Measurements from ENCODE around the gene ZNF750.

The ZNF750 gene

DNA sequence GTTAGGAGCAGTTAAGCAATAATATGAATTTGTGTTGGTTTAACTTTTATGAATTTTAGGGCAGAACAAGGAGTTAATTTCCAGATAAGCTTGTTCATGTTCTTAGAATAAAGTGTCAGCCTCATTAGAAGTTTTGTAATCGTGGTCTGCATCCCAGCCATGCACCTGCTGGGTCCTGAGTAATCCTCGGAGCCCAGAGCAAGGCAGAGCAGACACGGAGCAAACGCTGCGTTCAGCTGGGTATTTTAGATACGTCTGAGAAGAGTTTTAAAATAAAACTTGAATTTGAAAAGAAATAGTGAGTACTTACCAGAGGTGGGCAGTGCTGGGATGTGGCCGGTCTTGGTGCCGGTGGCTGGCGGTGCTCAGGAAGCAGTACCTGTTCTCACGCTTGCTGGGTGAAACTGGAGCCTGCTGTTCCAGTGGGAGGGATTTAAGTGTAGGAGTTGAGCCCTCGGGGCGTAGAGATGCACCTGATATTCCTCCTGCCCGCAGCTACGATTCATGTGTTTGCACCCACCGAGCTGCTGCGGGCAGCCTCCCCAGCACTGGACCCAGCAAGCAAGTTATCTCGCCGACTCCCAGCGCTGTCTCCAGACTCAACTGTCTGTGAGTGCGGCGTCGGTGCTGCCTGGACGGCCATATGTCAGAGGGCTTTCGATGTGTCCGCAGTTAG is at the start of gene ZNF750:
TSS of gene ZNF750 (minus strand) at position 406 of the 676 bp plus-strand sequence. CDS start 7,568 bp downstream, outside the sequence.
- no peak for DNase-seq

DNA sequence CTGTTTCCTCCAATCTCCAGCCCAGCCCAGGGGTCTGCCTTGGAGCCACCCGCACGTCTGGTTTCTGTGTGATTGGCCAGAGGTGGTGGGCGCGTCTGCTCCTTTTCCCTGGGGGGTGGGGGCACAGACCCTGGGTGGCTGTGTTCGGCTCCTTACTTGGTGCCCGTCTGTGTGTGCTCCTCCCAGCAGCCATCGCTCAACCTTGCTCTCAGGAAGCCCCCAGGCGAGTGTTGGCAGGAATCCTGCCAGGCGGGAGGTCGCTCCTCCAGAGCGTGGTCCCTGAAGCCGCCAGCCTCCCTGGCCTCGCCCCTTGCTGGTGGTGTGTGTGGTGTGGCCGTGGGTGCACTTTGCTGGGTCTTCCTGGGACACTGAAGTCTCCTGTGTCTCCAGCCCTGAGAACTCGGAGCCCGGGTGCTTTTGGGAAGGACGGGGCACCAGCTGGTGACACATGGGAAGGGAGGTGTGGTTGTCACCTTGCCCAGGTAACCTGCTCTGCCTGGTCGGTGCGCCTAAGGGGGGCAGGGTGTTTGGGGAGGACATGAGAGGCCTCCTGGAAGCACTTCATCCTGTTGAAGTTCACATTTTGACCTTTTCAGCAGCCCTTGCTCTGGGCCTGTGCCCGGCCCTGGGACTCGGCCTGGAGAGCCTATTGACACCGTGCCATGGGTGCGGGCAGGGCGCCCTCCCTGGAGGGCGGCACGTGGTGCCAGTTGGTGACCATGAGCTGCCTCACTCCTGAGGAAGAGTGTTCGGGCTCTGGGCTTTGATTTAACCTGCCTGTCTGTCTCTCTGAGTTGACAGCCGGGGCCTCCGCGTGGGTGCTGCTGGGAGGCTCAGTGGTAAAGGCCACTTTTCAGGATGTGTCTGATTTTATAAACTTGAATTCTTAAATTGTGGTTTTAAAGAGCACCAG is 49.0 kb upstream of the ZNF750 start:
- DNase-seq = no peak

DNA sequence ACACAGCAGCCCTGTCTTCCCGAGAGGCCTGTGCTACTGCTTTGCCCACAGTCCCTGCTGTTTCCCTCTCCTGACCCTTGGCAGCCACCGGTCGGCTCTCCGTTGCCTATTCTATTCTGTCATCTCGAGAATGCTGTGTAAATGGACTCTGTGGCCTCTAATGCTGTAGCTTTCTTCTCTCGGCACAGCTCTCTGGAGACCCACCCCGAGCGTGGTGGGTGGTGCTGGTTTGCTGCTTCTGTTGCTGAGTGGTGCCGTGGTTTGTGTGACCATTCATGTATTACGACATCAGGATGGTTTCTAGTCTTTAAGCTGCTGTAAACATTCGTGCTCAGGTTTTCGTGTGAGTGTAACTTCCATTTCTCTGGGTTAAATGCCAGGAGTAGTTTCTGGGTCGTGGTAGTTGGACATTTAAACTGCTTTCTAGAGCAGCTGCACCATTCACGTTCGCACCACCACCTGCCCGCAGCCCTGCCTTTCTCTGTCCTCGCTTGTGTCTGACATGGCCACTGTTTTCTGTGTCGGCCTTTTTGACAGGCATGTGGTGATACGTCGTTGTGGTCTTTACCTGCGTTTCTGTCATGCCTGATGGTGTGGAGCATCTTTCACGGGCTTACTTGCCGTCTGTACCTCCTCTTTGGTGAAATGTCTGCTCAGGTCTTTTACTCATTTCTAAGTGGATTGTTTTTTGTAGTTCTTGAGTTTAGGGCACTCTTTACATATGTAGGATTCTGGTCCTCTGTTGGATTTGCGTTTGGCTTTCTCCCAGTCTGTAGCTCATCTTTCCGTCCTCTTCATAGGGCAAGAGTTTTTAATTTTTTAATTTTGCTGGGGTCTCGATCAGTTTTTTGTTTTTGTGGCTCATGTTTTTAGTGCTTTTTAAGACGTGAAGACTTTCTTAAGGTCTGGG is 47.7 kb upstream of the ZNF750 start:
- DNase-seq = no peak

DNA sequence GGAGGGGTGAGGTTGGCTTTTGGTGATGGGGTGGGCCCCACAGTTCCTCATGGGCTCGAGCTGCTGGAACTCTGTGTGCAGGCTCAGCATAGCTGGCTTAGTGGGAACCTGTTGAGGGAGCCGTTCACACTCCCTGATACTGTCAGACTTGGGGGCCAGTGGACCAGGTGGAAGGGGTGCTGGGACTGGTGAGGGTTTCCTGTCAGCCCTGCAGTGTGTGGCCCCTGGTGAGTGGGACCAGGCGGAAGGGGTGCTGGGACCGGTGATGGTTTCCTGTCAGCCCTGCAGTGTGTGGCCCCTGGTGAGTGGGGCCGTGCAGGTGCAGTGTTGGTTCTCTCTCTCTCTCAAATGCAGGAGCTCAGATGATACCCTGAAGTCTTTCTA is 45.1 kb upstream of the ZNF750 start:
- DNase-seq = no peak

GRCh38 chr17:82884341-82884969 is 44.6 kb upstream of the ZNF750 start:
- no peak for DNase-seq

DNA sequence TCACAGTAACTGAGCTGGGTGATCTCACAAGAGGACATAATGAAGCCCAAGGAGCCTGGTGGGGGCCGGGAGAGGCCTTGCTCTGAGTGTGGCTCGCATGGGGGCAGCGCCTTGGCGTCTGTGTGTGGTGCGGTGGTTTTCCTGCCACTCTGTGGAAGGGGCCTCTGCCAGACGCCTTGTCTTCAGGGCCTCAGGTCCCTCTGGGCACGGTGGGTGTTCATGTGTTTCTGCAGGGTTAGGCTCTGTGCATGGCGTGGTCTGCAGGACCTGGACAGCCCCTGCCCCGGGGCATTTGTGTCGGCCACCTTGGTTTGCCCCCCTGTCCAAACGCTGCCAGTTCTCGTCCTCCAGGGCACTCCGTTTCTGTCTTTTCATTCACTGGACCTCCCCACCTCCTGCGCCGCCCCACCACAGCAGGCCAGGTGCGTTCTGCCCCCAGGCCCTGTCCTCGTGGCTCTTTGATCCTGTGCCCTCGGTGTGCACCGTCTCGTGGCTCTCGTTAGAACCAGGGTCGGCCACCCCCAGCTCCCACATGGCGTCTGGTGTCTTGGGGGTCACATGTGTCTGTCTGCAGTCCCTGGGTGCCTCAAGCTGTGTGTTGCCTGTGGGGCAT is 43.7 kb upstream of the ZNF750 start:
- no peak for DNase-seq

DNA sequence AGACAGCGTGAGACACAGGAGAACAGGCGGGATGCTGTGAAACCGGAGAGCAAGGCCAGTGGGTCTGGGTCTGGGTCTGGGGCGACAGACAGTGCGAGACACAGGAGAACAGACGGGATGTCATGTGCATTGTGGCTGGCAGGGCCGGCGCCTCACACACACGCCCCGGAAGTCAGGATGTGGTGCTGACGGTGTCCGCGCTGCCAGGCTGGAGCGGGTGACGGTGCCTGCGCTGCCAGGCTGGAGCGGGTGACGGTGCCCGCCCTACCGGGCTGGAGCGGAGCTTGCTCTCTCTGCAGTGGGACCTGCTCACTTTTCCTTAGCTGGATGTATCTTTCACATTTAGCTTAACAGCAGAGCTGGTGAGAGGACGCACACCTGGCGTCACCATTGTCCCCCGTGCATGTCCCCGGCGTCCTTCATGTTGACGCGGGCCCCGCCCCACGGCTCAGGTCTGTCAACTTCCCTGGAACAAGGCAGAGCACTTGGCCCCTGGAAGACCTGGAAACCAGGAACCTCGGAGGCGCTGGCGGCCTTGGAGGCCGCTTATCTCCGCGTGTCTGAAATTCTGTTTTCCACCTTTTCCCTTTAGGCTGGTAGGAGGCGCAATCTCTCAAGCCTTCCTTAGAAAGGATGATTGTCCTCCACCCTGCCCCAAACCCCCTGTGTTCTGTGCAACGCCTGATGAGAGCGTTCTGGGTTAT is 43.0 kb upstream of the ZNF750 start:
- no peak for DNase-seq

GRCh38 chr17:82881900-82882714 is 42.3 kb upstream of the ZNF750 start:
- no peak for DNase-seq

GRCh38 chr17:82881324-82881823 is 41.6 kb upstream of the ZNF750 start:
- no peak for DNase-seq

GRCh38 chr17:82880620-82881323 is 41.0 kb upstream of the ZNF750 start:
- DNase-seq = no peak

- DNase-seq = no peak
Measured at GRCh38 chr17:82879241-82879640, 39.4 kb upstream of the ZNF750 start.

DNA sequence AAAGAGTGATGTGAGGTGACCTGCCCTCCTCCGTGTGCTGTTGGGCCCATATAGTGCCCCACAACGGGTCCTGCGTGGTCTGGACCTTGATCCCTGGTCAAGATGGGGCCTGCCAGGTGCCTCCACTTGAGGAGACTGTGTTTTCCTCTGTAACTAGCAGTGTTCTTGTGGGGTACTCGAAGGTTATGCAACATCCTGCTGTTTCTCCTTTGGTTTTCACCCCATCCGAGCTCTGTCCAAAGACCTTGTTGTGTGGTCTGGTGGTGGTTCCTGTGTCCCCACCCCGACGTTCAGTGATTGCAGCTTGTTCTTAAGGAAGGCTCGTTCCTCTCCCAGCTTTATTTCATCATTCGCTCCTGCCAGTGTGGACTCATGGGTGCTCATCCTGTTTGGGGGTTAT is 38.7 kb upstream of the ZNF750 start:
- no peak for DNase-seq

- peak; percentile 86 for DNase-seq
Measured at GRCh38 chr17:82876602-82877379, 37.0 kb upstream of the ZNF750 start.

DNA sequence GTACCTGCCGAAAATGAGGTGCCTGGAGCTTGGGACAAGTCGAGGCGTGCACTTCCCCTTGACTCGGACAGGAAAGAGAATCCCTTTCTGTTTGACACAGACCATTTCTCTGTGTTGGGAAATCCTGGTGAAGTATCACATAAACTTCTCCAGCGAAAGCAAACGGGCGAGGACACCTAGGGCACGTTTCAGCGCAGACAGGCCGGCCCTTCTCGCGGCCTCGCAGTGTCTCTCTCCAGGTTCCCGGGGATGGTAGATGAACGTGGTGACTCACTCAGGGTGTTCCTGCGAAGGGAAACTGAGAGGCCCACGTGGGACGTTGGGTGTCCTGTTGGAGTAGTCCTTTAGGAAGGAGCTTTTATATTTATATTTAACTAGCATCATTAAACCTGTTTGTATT is 36.3 kb upstream of the ZNF750 start:
- DNase-seq = no peak

GRCh38 chr17:82875407-82875856 is 35.6 kb upstream of the ZNF750 start:
- DNase-seq = no peak

DNA sequence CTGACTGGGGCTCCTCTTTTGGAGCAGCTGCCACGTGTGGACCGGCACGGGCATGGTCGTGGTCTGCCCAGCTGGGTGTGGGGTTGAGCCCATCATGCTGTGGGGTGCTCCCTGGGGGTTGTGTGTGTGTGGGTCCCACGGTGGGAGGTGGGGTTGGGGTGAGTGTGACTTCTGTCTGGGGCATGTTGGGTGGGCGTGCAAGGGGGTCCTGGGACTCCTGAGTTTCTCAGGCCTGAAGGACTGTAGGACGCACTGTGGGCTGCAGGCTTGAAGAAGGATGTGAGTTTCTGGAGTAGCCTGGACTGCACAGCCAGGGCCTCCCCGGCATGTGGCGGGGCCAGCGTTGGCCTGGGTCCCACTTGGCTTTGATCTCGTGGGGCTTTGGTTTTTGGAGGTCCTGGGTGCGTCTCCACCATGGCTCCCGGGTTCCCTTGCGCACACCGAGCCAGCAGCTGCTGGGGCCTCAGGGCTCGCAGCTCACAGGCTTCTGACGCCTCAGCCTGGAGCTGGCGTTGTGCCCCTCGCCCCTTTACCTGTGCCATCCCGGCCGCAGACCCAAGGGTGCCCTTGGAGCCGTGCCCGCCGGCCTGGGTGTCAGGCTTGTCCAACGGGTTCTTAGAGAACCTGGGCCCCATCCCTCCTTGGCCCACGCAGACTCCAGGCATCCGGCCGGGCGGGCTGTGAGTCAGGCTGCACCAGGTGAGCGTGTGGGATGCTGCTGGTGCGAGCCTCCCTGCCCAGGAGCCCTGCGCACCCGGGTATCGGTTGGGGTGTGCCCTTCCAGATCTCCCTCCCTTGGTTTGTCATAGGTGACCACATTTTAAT is 34.4 kb upstream of the ZNF750 start:
- DNase-seq = no peak

- DNase-seq = no peak
Measured at GRCh38 chr17:82873521-82873920, 33.7 kb upstream of the ZNF750 start.
